Activated CD8-positive, alpha-beta memory T cell treated with anti-CD3 and anti-CD28 coated beads, Interleukin-2, amount 50 U/mL, for 1 hour (primary cell): ENCODE measurements around the gene FAM53A.

Experiments used
- DNase-seq: peaks from one replicate; pipeline ENCODE4 v3.0.0-alpha.2; 2020; ENCODE audit errors: extremely low read depth

Gene FAM53A

DNA sequence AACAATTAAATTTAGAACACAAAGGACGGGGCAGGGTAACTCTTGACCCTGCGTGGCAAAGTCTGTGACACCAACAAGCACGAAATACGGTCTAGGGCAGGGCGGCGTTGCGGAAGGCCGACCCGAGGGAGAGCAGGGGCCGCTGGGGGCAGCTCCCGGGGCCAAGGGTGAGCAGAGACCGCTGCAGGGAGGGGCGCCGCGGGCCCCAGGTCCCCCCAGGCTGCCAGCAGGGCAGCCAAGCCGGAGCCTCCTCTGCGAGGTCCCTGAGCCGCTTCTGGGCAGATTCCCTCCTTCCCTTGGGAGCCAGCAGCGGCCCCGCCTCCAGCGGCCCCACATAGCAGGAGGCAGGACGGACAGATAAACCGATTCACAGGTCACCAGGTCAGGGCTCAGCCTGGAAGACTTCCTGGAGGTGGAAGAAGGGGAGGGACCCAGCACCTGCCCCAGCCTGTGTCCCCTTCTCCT lies 90.2 kb downstream of the FAM53A start:
- no peak for DNase-seq

DNA sequence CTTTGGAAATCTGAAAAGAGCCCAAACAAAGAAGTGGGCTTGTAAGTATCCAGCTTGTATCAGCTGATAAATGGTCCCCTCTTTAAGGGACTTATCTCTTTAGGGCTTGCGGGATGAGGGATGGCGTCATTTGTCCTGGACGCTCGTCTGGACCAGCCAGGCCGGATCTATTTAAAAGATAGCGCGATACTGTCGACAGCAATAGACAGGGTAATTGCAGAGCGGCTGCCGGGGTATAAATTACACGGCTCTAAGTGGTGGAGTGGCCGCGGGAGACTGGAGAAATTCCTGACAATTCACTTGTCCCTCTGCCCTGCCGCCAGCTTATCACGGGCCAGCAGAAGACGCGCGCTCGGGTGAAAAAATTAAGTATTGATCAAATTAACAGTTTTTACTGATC lies 90.7 kb downstream of the FAM53A start:
- no peak for DNase-seq

- no peak for DNase-seq
Observed at GRCh38 chr4:1592709-1593417, 91.2 kb downstream of the FAM53A start.

- DNase-seq, result no peak
Observed at GRCh38 chr4:1592068-1592708, 91.9 kb downstream of the FAM53A start.

DNA sequence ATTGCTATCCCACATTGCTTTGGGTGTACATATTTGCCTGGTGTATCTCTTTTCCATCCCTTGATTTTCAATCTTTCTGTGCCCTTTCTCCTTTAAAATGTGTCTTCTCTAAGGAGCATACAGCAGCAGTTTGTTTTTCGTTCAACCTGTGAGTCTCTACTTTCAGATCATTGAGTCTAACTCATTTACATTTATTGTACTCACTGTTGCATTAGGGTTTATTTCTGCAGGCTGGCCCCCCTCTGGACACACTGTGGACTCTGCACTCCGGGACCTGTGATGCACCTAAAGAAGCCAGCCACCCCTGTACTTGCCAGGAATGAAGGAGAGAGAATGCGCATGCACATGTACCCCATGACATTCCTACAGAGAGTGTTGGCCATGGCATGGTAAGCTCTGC lies 93.0 kb downstream of the FAM53A start:
- no peak for DNase-seq

DNA sequence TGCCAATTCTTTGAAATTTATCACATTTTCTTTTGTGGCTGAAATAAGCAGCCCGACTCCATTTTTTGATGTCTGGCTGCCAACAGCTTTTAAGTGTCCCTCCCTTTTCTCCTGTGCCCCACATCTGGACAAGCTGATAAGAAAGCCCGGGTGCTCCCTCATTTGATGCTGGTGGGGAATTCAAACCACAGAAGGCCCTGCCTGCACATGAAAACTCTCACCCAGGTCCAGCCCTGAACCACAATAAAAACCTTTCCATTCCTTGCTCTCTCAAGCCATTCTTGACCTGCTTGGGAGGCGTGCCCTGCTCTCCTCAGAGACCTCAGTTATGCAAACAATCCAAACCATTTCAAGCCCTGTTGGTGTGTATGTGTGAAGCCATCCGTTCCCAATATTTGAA lies 93.9 kb downstream of the FAM53A start:
- DNase-seq, result no peak
